ENCODE data around the gene ZNRF1.
"Not testable (repeated sequence)": the region's sequence is repeated elsewhere in the genome, so short reads cannot be mapped to it uniquely, and the experiment has no call there.

Gene ZNRF1

GRCh38 chr16:75111514-75111940, 112.7 kb downstream of the ZNRF1 start:
- in situ Hi-C loops (cut with HindIII; ENCODE audit: low sequenced_read_pairs), result no loop called here

- in situ Hi-C loops (cut with HindIII; ENCODE audit: low sequenced_read_pairs), result no loop called here
These were observed 113.3 kb downstream of the ZNRF1 start for GRCh38 chr16:75111961-75112733.

- in situ Hi-C loops (cut with HindIII; ENCODE audit: low sequenced_read_pairs), result no loop called here
These were observed 114.1 kb downstream of the ZNRF1 start for GRCh38 chr16:75112734-75113491.

GRCh38 chr16:75113541-75114121, 114.8 kb downstream of the ZNRF1 start:
- in situ Hi-C loops (cut with HindIII; ENCODE audit: low sequenced_read_pairs), result no loop called here

GRCh38 chr16:75114179-75114945, 115.5 kb downstream of the ZNRF1 start:
- in situ Hi-C loops (cut with HindIII; ENCODE audit: low sequenced_read_pairs), result no loop called here

GRCh38 chr16:75114946-75115825, 116.4 kb downstream of the ZNRF1 start:
- in situ Hi-C loops (cut with HindIII; ENCODE audit: low sequenced_read_pairs), result no loop called here

GRCh38 chr16:75116081-75116910, 117.5 kb downstream of the ZNRF1 start, which contains the start of gene LDHD:
Gene LDHD, minus strand, starts transcription at chr16:75116780. Its CDS starts 60 bp downstream, at chr16:75116720.
- in situ Hi-C loops (cut with HindIII; ENCODE audit: low sequenced_read_pairs), result no loop called here

- in situ Hi-C loops (cut with HindIII; ENCODE audit: low sequenced_read_pairs), result no loop called here
These were observed 118.1 kb downstream of the ZNRF1 start for GRCh38 chr16:75116911-75117245.

- in situ Hi-C loops (cut with HindIII; ENCODE audit: low sequenced_read_pairs), result no loop called here
These were observed 120.2 kb downstream of the ZNRF1 start for GRCh38 chr16:75118943-75119539.

- in situ Hi-C loops (cut with HindIII; ENCODE audit: low sequenced_read_pairs), result no loop called here
These were observed 121.4 kb downstream of the ZNRF1 start for GRCh38 chr16:75120253-75120652.

GRCh38 chr16:75121949-75122568, 123.2 kb downstream of the ZNRF1 start:
- in situ Hi-C loops (cut with HindIII; ENCODE audit: low sequenced_read_pairs), result no loop called here

GRCh38 chr16:75122609-75123008, 123.8 kb downstream of the ZNRF1 start:
- in situ Hi-C loops (cut with HindIII; ENCODE audit: low sequenced_read_pairs), result no loop called here

GRCh38 chr16:75127713-75128415, 129.0 kb downstream of the ZNRF1 start:
- in situ Hi-C loops (cut with HindIII; ENCODE audit: low sequenced_read_pairs), result no loop called here

- in situ Hi-C loops (cut with HindIII; ENCODE audit: low sequenced_read_pairs), result not testable (repeated sequence)
These were observed 130.8 kb downstream of the ZNRF1 start for GRCh38 chr16:75129421-75130149.

GRCh38 chr16:75130150-75130771, 131.4 kb downstream of the ZNRF1 start:
- in situ Hi-C loops (cut with HindIII; ENCODE audit: low sequenced_read_pairs), result no loop called here

- in situ Hi-C loops (cut with HindIII; ENCODE audit: low sequenced_read_pairs), result no loop called here
These were observed 132.3 kb downstream of the ZNRF1 start for GRCh38 chr16:75131081-75131480.

GRCh38 chr16:75138233-75138632, 139.4 kb downstream of the ZNRF1 start:
- in situ Hi-C loops (cut with HindIII; ENCODE audit: low sequenced_read_pairs), result no loop called here
